ENCODE measurements around the gene TIMP2. TPM values are rescaled to one million over a fixed set of nuclear protein-coding genes. Genes with fewer than 3 reads are reported as not detected.

Gene TIMP2
- total and polyA plus RNA-seq, 2 of the 13 experiments (the other 11 are each of a cell fraction or from before 2014, with no cell fraction given), result 3.8 to 8.5 TPM

DNA sequence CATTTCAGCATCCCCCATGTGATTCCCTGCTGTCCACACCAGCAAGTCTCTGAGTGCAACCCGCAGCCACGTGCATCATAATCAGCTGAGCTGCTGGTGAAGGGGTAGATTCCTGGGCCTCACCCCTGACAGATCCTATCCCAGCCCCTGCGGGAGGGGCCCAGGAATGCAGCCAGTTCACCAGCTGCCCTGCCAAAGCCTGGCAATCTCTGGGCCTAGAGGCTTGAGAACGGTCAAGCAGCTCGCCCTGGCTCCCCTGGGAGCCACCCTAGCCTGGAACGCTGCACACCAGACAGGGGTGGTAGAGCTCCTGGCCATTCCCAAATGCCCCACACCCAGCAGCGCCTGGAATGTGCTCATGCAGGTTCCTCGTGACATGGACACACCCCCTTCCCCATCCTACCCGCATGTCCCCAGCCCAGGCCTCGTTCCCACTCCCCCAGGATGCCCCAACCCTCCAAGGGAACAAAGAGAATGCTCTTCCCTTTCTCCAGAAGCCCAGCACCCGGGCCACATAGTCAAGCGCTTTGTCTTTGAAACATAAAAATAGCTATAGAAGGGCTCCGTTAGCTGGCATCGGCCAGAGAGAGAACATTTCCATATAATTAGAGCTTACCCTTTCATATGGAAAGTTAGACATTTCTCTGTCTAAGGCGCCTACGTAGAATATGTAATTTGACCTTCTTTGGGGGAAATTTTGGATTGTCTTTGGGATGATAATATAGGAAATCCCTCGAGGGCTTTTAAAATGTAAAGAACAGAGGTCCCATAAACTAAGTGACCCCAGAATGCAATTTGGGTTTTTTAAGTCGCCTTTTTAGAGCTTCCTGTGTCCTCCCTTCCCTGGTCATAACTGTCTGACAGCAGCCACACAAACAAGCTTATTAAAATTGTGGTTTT is 25.6 kb downstream of the TIMP2 start:
- no peak for FAIRE-seq
- peaks cover 11% of the 10 kb centered on the region for H3K4me1 ChIP-seq (ENCODE audit: insufficient read depth, low read length)
- DNase-seq (ENCODE audit: low spot score), result no peak
- no peak overlapping the region for H2AFZ ChIP-seq (ENCODE audit: low read length)
- no peaks in the 10 kb centered on the region; a peak in 3 of 5 replicates for H3K36me3 ChIP-seq (replicated peaks in 1 of 2; ENCODE audit: control insufficient read depth in 1 of 2, insufficient read depth in 2 of 2, low read length in 2 of 2)
- H3K27ac ChIP-seq (ENCODE audit: extremely low read length, insufficient read depth, low read length), result no peak overlapping the region
- TF ChIP-seq SRSF1 (optimal IDR thresholded peaks at IDR 0.05; ENCODE audit: low read depth, low read length) (no peak), ZBTB40 (IDR thresholded peaks at IDR 0.05) (no peak), ZBTB40 (CRISPR knock-in tag; IDR thresholded peaks at IDR 0.05) (no peak), SP5 (CRISPR knock-in tag; IDR thresholded peaks at IDR 0.05; ENCODE audit: borderline replicate concordance, low read depth) (no peak), ZNF720 (CRISPR knock-in tag; IDR thresholded peaks at IDR 0.05) (no peak), ZSCAN21 (CRISPR knock-in tag; IDR thresholded peaks at IDR 0.05; ENCODE audit: borderline replicate concordance) (no peak)
- in situ Hi-C loops (cut with HindIII; ENCODE audit: extremely low pct_ligation_motif_present, low pct_unique_long_range_greater_than_20kb) (no loop called here), intact Hi-C loops (cut with micrococcal nuclease; ENCODE audit: unreplicated experiment) (no loop called here)
- WGBS (ENCODE audit: low lambda C conversion rate), result 86% methylated on average over 13 of the region's 18 CpGs
- CTCF ChIA-PET (ENCODE audit: low intra/inter-chr PET ratio, low total read pairs), result no interaction called here
- H3K4me3 ChIP-seq (replicated peaks in 1 of 3; ENCODE audit: insufficient read depth in 1 of 3, low read depth in 2 of 3, low read length in 3 of 3), result no peak overlapping the region
- BruUV-seq (replicated peaks), result no TSS peak
- no peak overlapping the region for H3K9ac ChIP-seq (ENCODE audit: insufficient read depth, low read depth, low read length)
- no peaks in the 10 kb centered on the region for H4K20me1 ChIP-seq (ENCODE audit: insufficient read depth, low read length)
- no peak for ATAC-seq
- H3K4me2 ChIP-seq (ENCODE audit: low read depth, low read length), result no peak overlapping the region
- no peaks in the 10 kb centered on the region for H3K27me3 ChIP-seq (ENCODE audit: control insufficient read depth in 1 of 2, insufficient read depth in 2 of 2, low read length in 2 of 2)
- H3K79me2 ChIP-seq (ENCODE audit: insufficient read depth, low read length), result no peaks in the 10 kb centered on the region
- POLR2A ChIA-PET, result no interaction called here
- H3K9me3 ChIP-seq (ENCODE audit: low read length), result no peaks in the 10 kb centered on the region
